Measurements from ENCODE around the gene PNPLA3. TPM values are rescaled to one million over a fixed set of nuclear protein-coding genes. Genes with fewer than 3 reads are reported as not detected.

PNPLA3 gene
- total RNA-seq, 1 experiment from 2014 or later: 19.8 TPM

GRCh38 chr22:43924877-43925276, 1.3 kb downstream of the PNPLA3 start (continued):
- TF ChIP-seq ZNF512 (CRISPR knock-in tag; IDR thresholded peaks at IDR 0.05; ENCODE audit: borderline replicate concordance): no peak

GRCh38 chr22:43925433-43926348, 2.1 kb downstream of the PNPLA3 start:
- no peaks in the 10 kb centered on the region for H3K9me3 Mint-ChIP-seq
- ATAC-seq: peak; percentile 56
- CTCF ChIA-PET: interaction anchor here (0.7 to 8.9 kb wide), 5 partner anchors 21 to 679 kb away, joined by 3 to 65 read pairs (median 10); no protein-coding TSS in a partner anchor
- DNase-seq (ENCODE audit: low spot score): peak; percentile 30
- H3K4me3 Mint-ChIP-seq: peak overlapping the region; percentile 84
- H3K4me1 Mint-ChIP-seq: peaks cover 26% of the 10 kb centered on the region
- H3K27ac Mint-ChIP-seq: peak overlapping the region; percentile 53
- peaks cover 30% of the 10 kb centered on the region for H3K36me3 Mint-ChIP-seq
- H3K27me3 Mint-ChIP-seq (ENCODE audit: low read depth): no peaks in the 10 kb centered on the region
- POLR2A ChIA-PET: no interaction called here
- TF ChIP-seq HMGA2 (CRISPR knock-in tag; IDR thresholded peaks at IDR 0.05) (no peak), ZBTB21 (CRISPR knock-in tag; IDR thresholded peaks at IDR 0.05; ENCODE audit: borderline replicate concordance) (no peak), ZNF263 (CRISPR knock-in tag; IDR thresholded peaks at IDR 0.05; ENCODE audit: low read depth) (no peak), ETV6 (CRISPR knock-in tag; IDR thresholded peaks at IDR 0.05) (no peak), ZNF423 (CRISPR knock-in tag; IDR thresholded peaks at IDR 0.05) (no peak), CBFB (CRISPR knock-in tag; IDR thresholded peaks at IDR 0.05; ENCODE audit: low read depth) (no peak), JAZF1 (CRISPR knock-in tag; IDR thresholded peaks at IDR 0.05) (no peak), PRRX2 (CRISPR knock-in tag; IDR thresholded peaks at IDR 0.05) (no peak), ZNF232 (CRISPR knock-in tag; IDR thresholded peaks at IDR 0.05) (no peak), MYBL2 (CRISPR knock-in tag; IDR thresholded peaks at IDR 0.05) (no peak), GABPB1 (CRISPR knock-in tag; IDR thresholded peaks at IDR 0.05) (no peak), AFF4 (CRISPR knock-in tag; IDR thresholded peaks at IDR 0.05; ENCODE audit: borderline replicate concordance) (no peak), CTCF (IDR thresholded peaks at IDR 0.05) (no peak), MXD4 (CRISPR knock-in tag; IDR thresholded peaks at IDR 0.05; ENCODE audit: borderline replicate concordance) (no peak), TP53 (CRISPR knock-in tag; IDR thresholded peaks at IDR 0.05) (no peak), TEAD4 (CRISPR knock-in tag; IDR thresholded peaks at IDR 0.05) (no peak), ARID4B (CRISPR knock-in tag; IDR thresholded peaks at IDR 0.05; ENCODE audit: borderline replicate concordance) (peak; percentile 40; the same call in 1 of the 2 replicates), ATF3 (CRISPR knock-in tag; conservative IDR thresholded peaks at IDR 0.05) (no peak), SP1 (CRISPR knock-in tag; conservative IDR thresholded peaks at IDR 0.05) (peak; percentile 43; the same call in 1 of the 2 replicates), GRHL2 (CRISPR knock-in tag; IDR thresholded peaks at IDR 0.05; ENCODE audit: insufficient replicate concordance, severe bottlenecking) (no peak), E2F1 (CRISPR knock-in tag; IDR thresholded peaks at IDR 0.05) (no peak), FOXP1 (CRISPR knock-in tag; IDR thresholded peaks at IDR 0.05; ENCODE audit: borderline replicate concordance) (no peak)
